Common myeloid progenitor, CD34-positive (primary cell): ENCODE results near the gene TBC1D10A.

Experiments
- CTCF ChIA-PET: fragments of 350-600 bp; sonication (Branson Sonifier 250); formaldehyde crosslinking; loops from one replicate; lab custom pipeline; 2021; ENCODE audit warnings: antibody characterized with exemption; lab: Charles Lee
- POLR2A ChIA-PET: fragments of 350-600 bp; sonication (Branson Sonifier 250); formaldehyde crosslinking; loops from one replicate; lab custom pipeline; 2021; ENCODE audit warnings: antibody characterized with exemption; lab: Charles Lee
- DNase-seq, 3 donors: peaks; one replicate each; pipeline versions ENCODE4 v3.0.0 to v3.0.0-alpha.2; 2013
- H3K27ac ChIP-seq, 2 experiments: 1 replicate in 1 of 2; 2 replicates in 1 of 2; pipeline ENCODE4 v1.7.0; 2013; ENCODE audit warnings: inconsistent platforms in 2 of 2, low read length in 2 of 2, mild to moderate bottlenecking in 2 of 2, low read depth in 1 of 2, moderate library complexity in 1 of 2; ENCODE audit not compliant: severe bottlenecking in 2 of 2, insufficient read depth in 1 of 2, poor library complexity in 1 of 2
- H3K27me3 ChIP-seq, 5 experiments: replicated peaks in 2 of 5; 1 replicate in 3 of 5; 2 replicates in 2 of 5; pipeline versions ENCODE4 v1.6.1 to v1.7.0; 2013; ENCODE audit warnings: low read length in 4 of 5, mild to moderate bottlenecking in 2 of 5, moderate library complexity in 2 of 5, inconsistent platforms in 1 of 5; ENCODE audit not compliant: insufficient read depth in 5 of 5, control insufficient read depth in 4 of 5
- H3K36me3 ChIP-seq, 4 experiments: 1 replicate in 2 of 4; 2 replicates in 2 of 4; pipeline versions ENCODE4 v1.6.1 to v1.7.0; 2013; ENCODE audit warnings: low read length in 3 of 4, control low read depth in 1 of 4, mild to moderate bottlenecking in 1 of 4; ENCODE audit not compliant: control insufficient read depth in 4 of 4, insufficient read depth in 4 of 4
- H3K4me1 ChIP-seq, 4 experiments: 1 replicate in 3 of 4; 2 replicates in 1 of 4; pipeline versions ENCODE4 v1.6.1 to v1.7.1; 2013; ENCODE audit warnings: low read length in 3 of 4, mild to moderate bottlenecking in 3 of 4, control low read depth in 1 of 4, inconsistent platforms in 1 of 4, moderate library complexity in 1 of 4; ENCODE audit not compliant: control insufficient read depth in 4 of 4, insufficient read depth in 4 of 4; ENCODE audit errors: control extremely low read depth in 1 of 4
- H3K4me3 ChIP-seq, 7 experiments: 1 replicate in 4 of 7; 2 replicates in 3 of 7; pipeline versions ENCODE4 v1.5.1 to v1.7.0; 2013; ENCODE audit warnings: mild to moderate bottlenecking in 7 of 7, low read length in 6 of 7, moderate library complexity in 6 of 7, inconsistent platforms in 2 of 7, low read depth in 2 of 7, control low read depth in 1 of 7; ENCODE audit not compliant: insufficient read depth in 4 of 7, control insufficient read depth in 1 of 7; ENCODE audit errors: extremely low read depth in 1 of 7
- H3K9me3 ChIP-seq, 5 experiments: 1 replicate in 4 of 5; 2 replicates in 1 of 5; pipeline versions ENCODE4 v1.6.1 to v1.7.1; 2013; ENCODE audit warnings: low read length in 4 of 5, mild to moderate bottlenecking in 2 of 5, inconsistent platforms in 1 of 5, low read depth in 1 of 5, moderate library complexity in 1 of 5; ENCODE audit not compliant: control insufficient read depth in 4 of 5, insufficient read depth in 2 of 5; ENCODE audit errors: control extremely low read depth in 1 of 5
- WGBS: methylation state at CpG from one replicate; pipeline ENCODE4 v1.1.5; 2013; ENCODE audit not compliant: insufficient coverage; 5-methylcytosine and 5-hydroxymethylcytosine counted together

The TBC1D10A gene

GRCh38 chr22:30244066-30244465 is 82.7 kb downstream of the TBC1D10A start:
- H3K4me3 ChIP-seq, result peak overlapping the region in 1 of 7 experiments; percentile 59
- H3K4me1 ChIP-seq, result peaks cover 1 to 36% (median 34%) of the 10 kb centered on the region in 4 experiments
- 96% methylated on average over 10 of the region's 10 CpGs for WGBS
- H3K27me3 ChIP-seq, result peaks cover 0 to 33% (median 4%) of the 10 kb centered on the region in 5 experiments
- no peaks in the 10 kb centered on the region for H3K36me3 ChIP-seq
- CTCF ChIA-PET, result interaction anchor here (1.8 kb wide), 1 partner anchor 11 kb away, joined by 4 read pairs; no protein-coding TSS in a partner anchor
- POLR2A ChIA-PET, result no interaction called here
- DNase-seq, result no peak
- no peak overlapping the region for H3K27ac ChIP-seq
- H3K9me3 ChIP-seq, result no peaks in the 10 kb centered on the region

GRCh38 chr22:30243661-30244060 is 83.1 kb downstream of the TBC1D10A start:
- Histone ChIP-seq H3K4me1 (peaks cover 1 to 32% (median 31%) of the 10 kb centered on the region in 4 experiments), H3K27me3 (peaks cover 0 to 33% (median 4%) of the 10 kb centered on the region in 5 experiments), H3K4me3 (no peak overlapping the region), H3K27ac (no peak overlapping the region), H3K36me3 (no peaks in the 10 kb centered on the region), H3K9me3 (no peaks in the 10 kb centered on the region)
- ChIA-PET POLR2A (no interaction called here), CTCF (interaction anchor here (0.5 to 1.8 kb wide), 2 partner anchors 12 to 385 kb away, joined by 4 read pairs; no protein-coding TSS in a partner anchor)
- 96% methylated on average over 22 of the region's 22 CpGs for WGBS
- no peak for DNase-seq
